OCI-LY7 (cell line): Measurements from ENCODE around the gene CCNDBP1.

Experiments used
- CTCF ChIP-seq: fragments of 200-600 bp; sonication (generic); conservative IDR thresholded peaks from 2 replicates; pipeline ENCODE4 v1.5.1; 2014; ENCODE audit warnings: mild to moderate bottlenecking, antibody characterized with exemption, low read length, moderate library complexity, mixed read lengths
- EZH2phosphoT487 ChIP-seq: fragments of 200-600 bp; sonication (generic); IDR thresholded peaks from 2 replicates; pipeline ENCODE4 v1.6.1; 2018; ENCODE audit warnings: low read depth, borderline replicate concordance, mild to moderate bottlenecking, mixed run types, antibody characterized with exemption, low read length, moderate library complexity, mixed read lengths

- TF ChIP-seq CTCF (no peak), EZH2phosphoT487 (no peak)
Observed at GRCh38 chr15:43210807-43211206, 25.6 kb downstream of the CCNDBP1 start.
